H9 (cell line): ENCODE measurements around the gene GDPD4. TPM values are rescaled to one million over a fixed set of nuclear protein-coding genes. Genes with fewer than 3 reads are reported as not detected.

Experiments used
- DNase-seq: peaks from one replicate; pipeline ENCODE4 v3.0.0-alpha.2; 2017
- H2AFZ ChIP-seq: one replicate; pipeline ENCODE4 v1.6.1; 2013; ENCODE audit warnings: mild to moderate bottlenecking, low read length, control low read depth, moderate library complexity
- H2AK5ac ChIP-seq: 2 replicates; pipeline ENCODE4 v1.6.1; 2013; ENCODE audit warnings: low read length, control low read depth, mixed read lengths; ENCODE audit not compliant: insufficient read length
- H2BK120ac ChIP-seq: one replicate; pipeline ENCODE4 v1.6.1; 2013; ENCODE audit warnings: low read depth, mild to moderate bottlenecking, low read length, control low read depth, inconsistent platforms; ENCODE audit not compliant: poor library complexity, severe bottlenecking
- H2BK12ac ChIP-seq: 2 replicates; pipeline ENCODE4 v1.6.1; 2013; ENCODE audit warnings: low read length, control low read depth, mixed read lengths, low read depth; ENCODE audit not compliant: insufficient read length
- H2BK15ac ChIP-seq: 2 replicates; pipeline ENCODE4 v1.6.1; 2013; ENCODE audit warnings: low read depth, low read length, control low read depth
- H2BK20ac ChIP-seq: one replicate; pipeline ENCODE4 v1.6.1; 2013; ENCODE audit warnings: low read depth, mild to moderate bottlenecking, low read length, control low read depth, inconsistent platforms; ENCODE audit not compliant: poor library complexity, severe bottlenecking
- H2BK5ac ChIP-seq: 2 replicates; pipeline ENCODE4 v1.6.1; 2013; ENCODE audit warnings: low read length, control low read depth, mixed read lengths; ENCODE audit not compliant: insufficient read length
- H3K14ac ChIP-seq: 2 replicates; pipeline ENCODE4 v1.6.1; 2013; ENCODE audit warnings: low read length, control low read depth; ENCODE audit not compliant: insufficient read depth
- H3K18ac ChIP-seq: 2 replicates; pipeline ENCODE4 v1.6.1; 2013; ENCODE audit warnings: low read depth, mild to moderate bottlenecking, mixed read lengths, low read length, control low read depth; ENCODE audit not compliant: insufficient read length
- H3K23ac ChIP-seq: 2 replicates; pipeline ENCODE4 v1.6.1; 2013; ENCODE audit warnings: low read length, control low read depth, mixed read lengths, low read depth; ENCODE audit not compliant: insufficient read length
- H3K23me2 ChIP-seq: 2 replicates; pipeline ENCODE4 v1.6.1; 2013; ENCODE audit warnings: low read depth, mild to moderate bottlenecking, mixed read lengths, low read length, control low read depth; ENCODE audit not compliant: insufficient read length, poor library complexity, severe bottlenecking
- H3K27ac ChIP-seq: 2 replicates; pipeline ENCODE4 v1.5.1; 2013; ENCODE audit warnings: low read length, control low read depth, mixed read lengths, low read depth; ENCODE audit not compliant: insufficient read length
- H3K27me3 ChIP-seq: 2 replicates; pipeline ENCODE4 v1.6.1; 2013; ENCODE audit warnings: low read length, control low read depth, inconsistent platforms; ENCODE audit not compliant: insufficient read depth
- H3K4ac ChIP-seq: 2 replicates; pipeline ENCODE4 v1.6.1; 2013; ENCODE audit warnings: low read depth, mild to moderate bottlenecking, control low read depth, inconsistent platforms, low read length, moderate library complexity
- H3K4me1 ChIP-seq: 2 replicates; pipeline ENCODE4 v1.6.1; 2013; ENCODE audit warnings: low read length, control low read depth, inconsistent platforms; ENCODE audit not compliant: insufficient read depth
- H3K4me2 ChIP-seq: 2 replicates; pipeline ENCODE4 v1.6.1; 2013; ENCODE audit warnings: low read length, control low read depth, mixed read lengths; ENCODE audit not compliant: insufficient read length, insufficient read depth
- H3K56ac ChIP-seq: 2 replicates; pipeline ENCODE4 v1.6.1; 2013; ENCODE audit warnings: low read depth, mild to moderate bottlenecking, mixed read lengths, low read length, control low read depth; ENCODE audit not compliant: insufficient read length
- H3K79me1 ChIP-seq: 2 replicates; pipeline ENCODE4 v1.6.1; 2013; ENCODE audit warnings: low read depth, mild to moderate bottlenecking, moderate library complexity, low read length, control low read depth, inconsistent platforms; ENCODE audit not compliant: insufficient read depth, poor library complexity, severe bottlenecking
- H3K79me2 ChIP-seq: 2 replicates; pipeline ENCODE4 v1.6.1; 2013; ENCODE audit warnings: low read length, control low read depth, inconsistent platforms; ENCODE audit not compliant: insufficient read depth
- H3K9ac ChIP-seq: 2 replicates; pipeline ENCODE4 v1.6.1; 2013; ENCODE audit warnings: low read length, control low read depth, mixed read lengths; ENCODE audit not compliant: insufficient read length; ENCODE audit errors: extremely low read depth
- H3K9me3 ChIP-seq: one replicate; pipeline ENCODE4 v1.6.1; 2013; ENCODE audit warnings: low read depth, low read length, inconsistent platforms; ENCODE audit not compliant: control insufficient read depth
- H3T11ph ChIP-seq: one replicate; pipeline ENCODE4 v1.6.1; 2013; ENCODE audit warnings: mild to moderate bottlenecking, low read length, control low read depth, inconsistent platforms
- H4K20me1 ChIP-seq: one replicate; pipeline ENCODE4 v1.6.1; 2013; ENCODE audit not compliant: control insufficient read depth, insufficient read length, insufficient read depth
- H4K5ac ChIP-seq: 2 replicates; pipeline ENCODE4 v1.6.1; 2013; ENCODE audit warnings: low read depth, mild to moderate bottlenecking, mixed read lengths, low read length, control low read depth; ENCODE audit not compliant: insufficient read length
- H4K8ac ChIP-seq: replicated peaks from 2 replicates; pipeline ENCODE4 v1.6.1; 2013; ENCODE audit warnings: low read length, control low read depth, mixed read lengths, low read depth; ENCODE audit not compliant: insufficient read length
- H4K91ac ChIP-seq: 2 replicates; pipeline ENCODE4 v1.6.1; 2013; ENCODE audit warnings: low read depth, mild to moderate bottlenecking, moderate library complexity, mixed read lengths, low read length, control low read depth; ENCODE audit not compliant: insufficient read length
- H3K27ac Mint-ChIP-seq, 3 experiments: 2 replicates in 2 of 3; 3 replicates in 1 of 3; pipeline ENCODE4 v1.8.0; 2020 to 2021; ENCODE audit warnings: mixed read lengths in 3 of 3, mild to moderate bottlenecking in 1 of 3, moderate library complexity in 1 of 3
- H3K27me3 Mint-ChIP-seq: 2 replicates; pipeline ENCODE4 v1.8.0; 2021; ENCODE audit warnings: low read depth, mild to moderate bottlenecking, moderate library complexity, mixed read lengths
- H3K36me3 Mint-ChIP-seq, 3 experiments: 2 replicates in 2 of 3; 3 replicates in 1 of 3; pipeline ENCODE4 v1.8.0; 2020 to 2021; ENCODE audit warnings: low read depth in 3 of 3, mixed read lengths in 3 of 3; ENCODE audit not compliant: insufficient read depth in 1 of 3
- H3K4me1 Mint-ChIP-seq, 2 experiments: 2 replicates each; pipeline ENCODE4 v1.8.0; 2020; ENCODE audit warnings: mixed read lengths in 2 of 2
- H3K4me3 Mint-ChIP-seq, 2 experiments: 2 replicates in 1 of 2; 3 replicates in 1 of 2; pipeline ENCODE4 v1.8.0; 2020 to 2021; ENCODE audit warnings: mild to moderate bottlenecking in 2 of 2, mixed read lengths in 2 of 2, moderate library complexity in 1 of 2
- H3K9me3 Mint-ChIP-seq, 2 experiments: 2 replicates in 1 of 2; 3 replicates in 1 of 2; pipeline ENCODE4 v1.8.0; 2020; ENCODE audit warnings: mild to moderate bottlenecking in 2 of 2, mixed read lengths in 2 of 2, moderate library complexity in 1 of 2
- CTCF ChIP-seq: fragments of 200-600 bp; sonication (generic); conservative IDR thresholded peaks from 3 replicates; pipeline ENCODE4 v1.8.0; 2021; ENCODE audit warnings: antibody characterized with exemption, mild to moderate bottlenecking
- WGBS: extraction: QIAGEN DNeasy Blood & Tissue Kit; methylation state at CpG from one replicate; pipeline ENCODE4 v1.1.7; 2013; ENCODE audit warnings: missing lambda C conversion rate, low lambda C conversion rate, mixed read lengths; ENCODE audit not compliant: insufficient read length; ENCODE audit errors: extremely low coverage; 5-methylcytosine and 5-hydroxymethylcytosine counted together
- total RNA-seq: library from RNA; stranded (reverse); gene quantifications from 2 replicates; pipeline ENCODE4 v1.2.1, GENCODE V29; 2021

Gene GDPD4
- total RNA-seq, 1 experiment from 2014 or later = not detected

- Histone ChIP-seq H4K91ac (no peak overlapping the region), H2AFZ (no peak overlapping the region), H2BK15ac (no peak overlapping the region), H3K23ac (no peak overlapping the region), H4K5ac (no peak overlapping the region), H3K4ac (no peak overlapping the region), H4K20me1 (no peaks in the 10 kb centered on the region), H3K79me2 (no peaks in the 10 kb centered on the region), H3K27me3 (no peaks in the 10 kb centered on the region), H3K27ac (no peak overlapping the region), H3K18ac (no peak overlapping the region), H3K14ac (no peak overlapping the region), H4K8ac (no peak overlapping the region), H2BK5ac (no peak overlapping the region), H3K79me1 (no peaks in the 10 kb centered on the region), H3K4me2 (no peak overlapping the region), H2AK5ac (no peak overlapping the region), H3K23me2 (no peaks in the 10 kb centered on the region), H2BK20ac (no peak overlapping the region), H2BK12ac (no peak overlapping the region), H3K56ac (no peak overlapping the region), H3T11ph (no peak overlapping the region), H3K9ac (no peak overlapping the region), H3K4me1 (no peaks in the 10 kb centered on the region), H2BK120ac (no peak overlapping the region), H3K9me3 (no peaks in the 10 kb centered on the region)
- Mint-ChIP-seq H3K4me3 (no peak overlapping the region), H3K36me3 (no peaks in the 10 kb centered on the region), H3K4me1 (no peaks in the 10 kb centered on the region), H3K27me3 (no peaks in the 10 kb centered on the region), H3K9me3 (no peaks in the 10 kb centered on the region), H3K27ac (no peak overlapping the region)
- no peak for DNase-seq
- WGBS = no CpG with 5 or more reads among the region's 3 CpGs
- TF ChIP-seq CTCF = no peak
Observed at GRCh38 chr11:77233011-77233410, 68.5 kb downstream of the GDPD4 start.
